DND-41 (cell line): ENCODE results near the gene PGM1.
"Not testable (repeated sequence)": the region's sequence is repeated elsewhere in the genome, so short reads cannot be mapped to it uniquely, and the experiment has no call there.

Experiments used
- ATAC-seq: fragments of 200-7000 bp; cut with Tn5 transposase; 3 replicates; pipeline ENCODE4 v1.9.1; 2021; ENCODE audit warnings: low read depth; ENCODE audit not compliant: insufficient read depth
- DNase-seq: peaks from one replicate; pipeline ENCODE4 v3.0.0-alpha.2; 2020
- H2AFZ ChIP-seq: 2 replicates; pipeline ENCODE4 v1.6.0; 2012; ENCODE audit warnings: low read depth, low read length
- H3K27ac ChIP-seq: 2 replicates; pipeline ENCODE4 v1.5.1; 2012; ENCODE audit warnings: low read length, inconsistent platforms
- H3K27me3 ChIP-seq: fragments of 200-600 bp; sonication (generic); 2 replicates; pipeline ENCODE4 v1.6.0; 2012; ENCODE audit warnings: low read length, mild to moderate bottlenecking, inconsistent platforms; ENCODE audit not compliant: insufficient read depth, poor library complexity
- H3K36me3 ChIP-seq: 2 replicates; pipeline ENCODE4 v1.5.1; 2012; ENCODE audit warnings: low read length, inconsistent platforms; ENCODE audit not compliant: insufficient read depth
- H3K4me1 ChIP-seq: 2 replicates; pipeline ENCODE4 v1.5.1; 2012; ENCODE audit warnings: mild to moderate bottlenecking, low read length; ENCODE audit not compliant: insufficient read depth
- H3K4me2 ChIP-seq: 2 replicates; pipeline ENCODE4 v1.6.0; 2012; ENCODE audit warnings: mild to moderate bottlenecking, moderate library complexity, low read length, inconsistent platforms; ENCODE audit not compliant: insufficient read depth
- H3K4me3 ChIP-seq, 2 experiments: fragments of 200-600 bp in 1 of 2; shearing (Covaris generic) in 1 of 2; 2 replicates each; pipeline ENCODE4 v1.5.1; 2012 to 2016; ENCODE audit warnings: inconsistent platforms in 2 of 2, low read length in 2 of 2, mild to moderate bottlenecking in 2 of 2, low read depth in 1 of 2, moderate library complexity in 1 of 2
- H3K79me2 ChIP-seq: 2 replicates; pipeline ENCODE4 v1.6.0; 2012; ENCODE audit warnings: low read length, inconsistent platforms; ENCODE audit not compliant: insufficient read depth
- H3K9ac ChIP-seq: 2 replicates; pipeline ENCODE4 v1.6.0; 2012; ENCODE audit warnings: low read depth, mild to moderate bottlenecking, inconsistent platforms, low read length, moderate library complexity
- H3K9me3 ChIP-seq: 2 replicates; pipeline ENCODE4 v1.5.1; 2012; ENCODE audit warnings: low read length, moderate library complexity, mild to moderate bottlenecking, inconsistent platforms; ENCODE audit not compliant: insufficient read depth, severe bottlenecking
- H4K20me1 ChIP-seq: 2 replicates; pipeline ENCODE4 v1.6.0; 2012; ENCODE audit warnings: low read length; ENCODE audit not compliant: insufficient read depth
- CTCF ChIP-seq: IDR thresholded peaks from 2 replicates; pipeline ENCODE4 v1.5.1; 2012; ENCODE audit warnings: borderline replicate concordance, low read length, moderate library complexity, mild to moderate bottlenecking; ENCODE audit not compliant: poor library complexity, severe bottlenecking; ENCODE audit errors: extremely low read depth
- EZH2 ChIP-seq: IDR thresholded peaks from 3 replicates; pipeline ENCODE4 v1.6.1; 2012; ENCODE audit warnings: borderline replicate concordance, low read depth, mild to moderate bottlenecking, moderate library complexity, low read length, inconsistent platforms; ENCODE audit not compliant: severe bottlenecking

PGM1 gene

DNA sequence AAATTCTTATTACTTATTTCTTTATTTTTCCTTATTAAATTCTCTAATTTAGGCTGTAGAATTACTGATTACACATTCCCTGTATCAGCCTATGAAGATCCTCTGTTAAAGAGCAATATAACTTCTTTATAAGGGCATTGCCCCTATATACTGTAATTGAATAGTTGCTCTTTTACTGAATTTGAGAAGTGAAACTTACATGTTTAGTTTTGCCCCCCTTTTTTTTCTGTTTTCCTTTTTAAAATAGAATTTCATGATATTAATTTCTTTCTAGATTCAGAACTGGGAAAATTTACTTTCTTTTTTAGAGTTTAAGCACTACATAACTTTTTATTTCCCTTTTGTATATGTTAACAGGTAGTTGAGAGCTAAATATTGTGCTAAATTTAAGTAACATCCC is 29.5 kb upstream of the PGM1 start:
- Histone ChIP-seq H3K79me2 (no peaks in the 10 kb centered on the region), H3K4me3 (no peak overlapping the region), H3K27me3 (no peaks in the 10 kb centered on the region), H4K20me1 (no peaks in the 10 kb centered on the region), H3K4me2 (no peak overlapping the region), H3K4me1 (no peaks in the 10 kb centered on the region), H3K9me3 (no peaks in the 10 kb centered on the region), H3K36me3 (no peaks in the 10 kb centered on the region; the same call in 1 of the 2 replicates), H3K9ac (no peak overlapping the region), H3K27ac (no peak overlapping the region), H2AFZ (no peak overlapping the region)
- no peak for DNase-seq
- ATAC-seq: no peak
- TF ChIP-seq CTCF: no peak

- no peaks in the 10 kb centered on the region for H3K27me3 ChIP-seq
- H3K4me1 ChIP-seq: no peaks in the 10 kb centered on the region
- ATAC-seq: no peak
- no peaks in the 10 kb centered on the region for H3K9me3 ChIP-seq
- H3K9ac ChIP-seq: no peak overlapping the region
- no peak for DNase-seq
- TF ChIP-seq EZH2 (no peak), CTCF (no peak)
- H4K20me1 ChIP-seq: no peaks in the 10 kb centered on the region
- H3K27ac ChIP-seq: no peak overlapping the region
- H3K4me3 ChIP-seq: no peak overlapping the region
- H3K79me2 ChIP-seq: no peaks in the 10 kb centered on the region
- no peak overlapping the region for H3K4me2 ChIP-seq
- H2AFZ ChIP-seq: no peak overlapping the region
- H3K36me3 ChIP-seq: no peaks in the 10 kb centered on the region
Observed at GRCh38 chr1:63569068-63569467, 24.1 kb upstream of the PGM1 start.

DNA sequence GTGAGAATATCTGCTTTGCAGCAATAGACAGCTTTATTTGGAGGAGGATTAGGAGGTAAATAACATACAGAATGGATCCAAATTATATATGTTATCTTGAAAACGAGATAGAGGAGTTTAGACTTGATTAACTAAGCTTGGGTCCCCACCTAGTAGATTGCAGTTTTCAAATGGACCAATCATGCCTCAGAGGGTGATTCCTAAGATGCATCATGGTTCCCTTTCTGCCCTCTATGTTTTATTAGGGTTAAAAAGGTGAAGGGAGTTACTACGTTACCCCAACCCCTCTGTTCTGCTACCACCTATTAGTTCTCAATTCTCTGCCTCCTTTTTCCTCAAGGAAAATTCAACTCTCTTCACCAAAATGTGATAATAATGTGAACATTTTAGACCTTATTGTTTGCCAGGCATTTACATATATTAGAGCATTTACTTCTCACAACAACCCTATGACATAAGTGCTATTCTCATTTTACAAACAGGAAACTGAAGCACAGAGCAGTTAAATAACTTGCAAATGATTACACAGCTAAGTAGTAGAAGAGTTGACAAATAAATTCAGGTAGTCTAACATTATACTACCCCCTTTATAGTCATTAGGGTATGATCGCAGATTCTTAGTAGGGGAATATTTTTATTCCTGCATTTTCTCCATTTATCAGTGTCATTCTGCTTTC is 23.4 kb upstream of the PGM1 start:
- Histone ChIP-seq H3K27me3 (no peaks in the 10 kb centered on the region), H3K36me3 (no peaks in the 10 kb centered on the region), H3K4me3 (no peak overlapping the region), H3K79me2 (no peaks in the 10 kb centered on the region), H3K27ac (no peak overlapping the region), H3K4me2 (no peak overlapping the region), H4K20me1 (no peaks in the 10 kb centered on the region), H3K9me3 (no peaks in the 10 kb centered on the region), H3K4me1 (no peaks in the 10 kb centered on the region), H3K9ac (no peak overlapping the region), H2AFZ (no peak overlapping the region)
- DNase-seq: no peak
- no peak for TF ChIP-seq EZH2
- no peak for TF ChIP-seq CTCF
- no peak for ATAC-seq

- H3K9me3 ChIP-seq, H4K20me1 ChIP-seq, H3K4me3 ChIP-seq, H3K9ac ChIP-seq, ATAC-seq, H3K79me2 ChIP-seq, H3K4me2 ChIP-seq, H3K36me3 ChIP-seq, H3K27ac ChIP-seq, H3K27me3 ChIP-seq, H3K4me1 ChIP-seq, H2AFZ ChIP-seq, DNase-seq: not testable (repeated sequence)
Observed at GRCh38 chr1:63572686-63573085, 20.5 kb upstream of the PGM1 start.

DNA sequence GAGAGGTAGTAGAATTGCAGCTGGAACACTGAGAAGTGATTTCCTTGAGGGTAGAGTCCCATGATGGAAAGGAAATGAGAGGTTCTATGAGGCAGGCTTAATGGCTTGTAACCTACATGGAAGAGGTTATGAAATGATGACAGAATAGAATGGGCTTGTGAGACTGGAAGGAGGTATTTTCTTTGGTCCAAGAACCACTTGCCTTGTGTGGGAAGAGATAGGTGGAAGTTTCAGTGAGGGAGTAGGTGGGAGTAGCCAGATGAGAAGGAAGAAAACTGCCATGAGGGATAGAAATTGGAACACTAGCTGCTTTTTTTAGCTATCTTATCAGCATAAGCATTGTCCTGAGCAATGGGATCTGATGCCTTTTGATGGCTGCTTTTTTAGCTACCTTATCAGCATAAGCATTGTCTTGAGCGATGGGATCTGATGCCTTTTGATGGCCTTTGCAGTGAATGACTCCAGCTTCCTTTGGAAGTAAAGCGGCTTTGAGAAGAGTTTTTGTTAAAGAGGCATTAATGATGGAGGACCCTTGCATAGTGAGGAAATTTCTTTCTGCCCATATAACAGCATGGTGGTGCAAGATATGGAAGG is 18.9 kb upstream of the PGM1 start:
- not testable (repeated sequence) for ATAC-seq, H3K4me3 ChIP-seq, DNase-seq, H3K4me2 ChIP-seq, H3K79me2 ChIP-seq, H3K27ac ChIP-seq, H3K36me3 ChIP-seq, H3K27me3 ChIP-seq, H3K9ac ChIP-seq, H2AFZ ChIP-seq, H4K20me1 ChIP-seq, H3K9me3 ChIP-seq, H3K4me1 ChIP-seq
